Measurements from ENCODE around the gene JPH3. TPM values are rescaled to one million over a fixed set of nuclear protein-coding genes. Genes with fewer than 3 reads are reported as not detected.
A peak's percentile ranks its signal among the peaks of the same experiment; 100 is the strongest.

The JPH3 gene
- total RNA-seq, 2 donors from 2014 or later: 37.0 to 39.1 TPM

DNA sequence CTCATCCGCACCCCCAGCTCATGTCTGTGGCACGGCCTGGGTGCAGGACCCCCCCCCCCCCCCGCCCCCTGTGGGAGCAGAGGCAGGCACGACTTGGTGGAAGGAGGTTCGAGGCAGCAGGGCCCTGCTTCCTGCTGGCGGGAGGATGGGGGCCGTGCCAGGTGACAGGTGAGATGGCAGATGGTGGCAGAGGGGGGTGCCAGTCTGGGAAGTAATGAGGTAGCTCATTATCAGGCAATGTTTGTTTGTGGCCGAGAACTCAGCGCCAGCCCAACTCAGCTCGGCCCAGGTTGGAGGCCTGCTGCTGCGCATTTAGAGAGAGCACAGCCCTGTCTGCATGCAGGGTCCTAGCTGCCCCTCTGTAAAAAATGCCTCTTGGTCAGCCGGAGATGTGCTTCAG is 40.1 kb upstream of the JPH3 start:
- peaks cover 3% of the 10 kb centered on the region for H3K27me3 Mint-ChIP-seq (ENCODE audit: insufficient read depth)
- Histone ChIP-seq H3K9ac (ENCODE audit: extremely low read depth, low read length, poor library complexity, severe bottlenecking) (no peak overlapping the region), H3K27ac (ENCODE audit: low read depth, low read length) (no peak overlapping the region), H3K4me3 (ENCODE audit: low read length) (no peak overlapping the region), H3K9me3 (ENCODE audit: control insufficient read depth, low read length) (no peaks in the 10 kb centered on the region), H3K36me3 (ENCODE audit: control insufficient read depth, insufficient read depth, low read length) (no peaks in the 10 kb centered on the region), H3K4me1 (ENCODE audit: control insufficient read depth, insufficient read depth, low read length) (no peaks in the 10 kb centered on the region), H3K27me3 (ENCODE audit: control insufficient read depth, insufficient read depth, low read length, poor library complexity, severe bottlenecking) (no peaks in the 10 kb centered on the region)
- no peak overlapping the region for H3K27ac Mint-ChIP-seq
- no peak overlapping the region for H3K4me3 Mint-ChIP-seq
- no peak for DNase-seq
- H3K36me3 Mint-ChIP-seq (ENCODE audit: low read depth): no peaks in the 10 kb centered on the region
- TF ChIP-seq CTCF (conservative IDR thresholded peaks at IDR 0.05): no peak
- peaks cover 12% of the 10 kb centered on the region for H3K9me3 Mint-ChIP-seq
- H3K4me1 Mint-ChIP-seq: no peaks in the 10 kb centered on the region
- 80 to 97% methylated on average over 5 to 12 of the region's 12 CpGs for WGBS, 2 experiments (ENCODE audit: insufficient coverage in 1 of 2, insufficient read length in 1 of 2)

- no peak overlapping the region for H3K4me3 ChIP-seq (ENCODE audit: low read length)
- peaks cover 12% of the 10 kb centered on the region for H3K9me3 Mint-ChIP-seq
- H3K9me3 ChIP-seq (ENCODE audit: control insufficient read depth, low read length): no peaks in the 10 kb centered on the region
- no peak overlapping the region for H3K4me3 Mint-ChIP-seq
- H3K27me3 Mint-ChIP-seq (ENCODE audit: insufficient read depth): peaks cover 3% of the 10 kb centered on the region
- no peaks in the 10 kb centered on the region for H3K36me3 Mint-ChIP-seq (ENCODE audit: low read depth)
- no peaks in the 10 kb centered on the region for H3K4me1 ChIP-seq (ENCODE audit: control insufficient read depth, insufficient read depth, low read length)
- no peak overlapping the region for H3K9ac ChIP-seq (ENCODE audit: extremely low read depth, low read length, poor library complexity, severe bottlenecking)
- no peak overlapping the region for H3K27ac ChIP-seq (ENCODE audit: low read depth, low read length)
- no peak overlapping the region for H3K27ac Mint-ChIP-seq
- no peak for DNase-seq
- no peak for TF ChIP-seq CTCF (conservative IDR thresholded peaks at IDR 0.05)
- H3K36me3 ChIP-seq (ENCODE audit: control insufficient read depth, insufficient read depth, low read length): no peaks in the 10 kb centered on the region
- no peaks in the 10 kb centered on the region for H3K27me3 ChIP-seq (ENCODE audit: control insufficient read depth, insufficient read depth, low read length, poor library complexity, severe bottlenecking)
- WGBS, 2 experiments (ENCODE audit: insufficient coverage in 1 of 2, insufficient read length in 1 of 2): 96% methylated on average over 5 to 6 of the region's 6 CpGs
- no peaks in the 10 kb centered on the region for H3K4me1 Mint-ChIP-seq
These were observed 39.3 kb upstream of the JPH3 start for GRCh38 chr16:87563022-87563421.

DNA sequence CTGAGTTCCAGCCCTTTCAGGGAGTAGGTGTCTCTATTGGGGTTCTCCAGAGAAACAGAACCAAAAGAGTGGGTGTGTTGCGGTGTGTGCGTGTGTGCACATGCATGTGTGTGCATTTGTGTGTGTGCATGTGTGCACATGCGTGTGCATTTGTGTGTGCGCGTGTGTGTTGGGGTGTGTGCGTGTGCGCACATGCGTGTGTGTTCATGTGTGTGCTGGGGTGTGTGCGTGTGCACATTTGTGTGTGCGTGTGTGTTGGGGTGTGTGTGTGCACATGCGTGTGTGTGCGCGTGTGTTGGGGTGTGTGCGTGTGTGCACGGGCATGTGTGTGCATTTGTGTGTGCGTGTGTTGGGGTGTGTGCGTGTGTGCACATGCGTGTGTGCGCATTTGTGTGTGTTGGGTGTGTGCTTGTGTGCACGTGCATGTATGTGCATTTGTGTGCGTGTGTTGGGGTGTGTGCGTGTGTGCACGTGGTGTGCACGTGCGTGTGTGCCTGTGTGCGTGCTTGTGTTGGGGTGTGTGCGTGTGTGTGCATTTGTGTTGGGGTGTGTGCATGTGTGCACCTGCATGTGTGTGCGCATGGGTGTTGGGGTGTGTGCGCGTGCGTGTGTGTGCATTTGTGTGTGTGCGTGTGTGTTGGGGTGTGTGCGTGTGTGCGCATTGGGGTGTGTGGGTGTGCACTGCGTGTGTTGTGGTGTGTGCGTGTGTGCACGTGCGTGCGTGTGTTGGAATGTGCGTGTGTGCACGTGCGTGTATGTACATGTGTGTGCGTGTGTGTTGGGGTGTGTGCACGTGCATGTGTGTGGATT is 38.4 kb upstream of the JPH3 start:
- Mint-ChIP-seq H3K27ac (peak overlapping the region; percentile 31), H3K27me3 (ENCODE audit: insufficient read depth) (peaks cover 3% of the 10 kb centered on the region), H3K4me3 (no peak overlapping the region), H3K36me3 (ENCODE audit: low read depth) (no peaks in the 10 kb centered on the region), H3K4me1 (no peaks in the 10 kb centered on the region), H3K9me3 (peaks cover 12% of the 10 kb centered on the region)
- H3K4me1 ChIP-seq (ENCODE audit: control insufficient read depth, insufficient read depth, low read length): no peaks in the 10 kb centered on the region
- 78 to 90% methylated on average over 10 to 40 of the region's 44 CpGs for WGBS, 2 experiments (ENCODE audit: insufficient coverage in 1 of 2, insufficient read length in 1 of 2)
- no peak overlapping the region for H3K4me3 ChIP-seq (ENCODE audit: low read length)
- no peak for DNase-seq
- H3K27me3 ChIP-seq (ENCODE audit: control insufficient read depth, insufficient read depth, low read length, poor library complexity, severe bottlenecking): no peaks in the 10 kb centered on the region
- H3K36me3 ChIP-seq (ENCODE audit: control insufficient read depth, insufficient read depth, low read length): no peaks in the 10 kb centered on the region
- TF ChIP-seq CTCF (conservative IDR thresholded peaks at IDR 0.05): no peak
- H3K9ac ChIP-seq (ENCODE audit: extremely low read depth, low read length, poor library complexity, severe bottlenecking): no peak overlapping the region
- H3K27ac ChIP-seq (ENCODE audit: low read depth, low read length): no peak overlapping the region
- H3K9me3 ChIP-seq (ENCODE audit: control insufficient read depth, low read length): no peaks in the 10 kb centered on the region

Measured in endodermal cell (in vitro differentiated cells).